Measurements from ENCODE around the gene C1orf167. TPM values are rescaled to one million over a fixed set of nuclear protein-coding genes. Genes with fewer than 3 reads are reported as not detected.

The C1orf167 gene
- total and polyA plus RNA-seq, 10 of the 15 experiments (the other 5 are each of a cell fraction or from before 2014, with no cell fraction given) = 0.17 to 0.31 TPM; not detected in 8

GRCh38 chr1:11761285-11761684 lies 708 bp upstream of the C1orf167 start (continued):
- no peak for TF ChIP-seq SREBF2 (IDR thresholded peaks at IDR 0.05; ENCODE audit: low read length)

GRCh38 chr1:11764115-11764514 lies 2.1 kb downstream of the C1orf167 start:
- ChIA-PET SMC1A (ENCODE audit: uncharacterized antibody, unreplicated experiment) (no interaction called here), RAD21 (ENCODE audit: unreplicated experiment) (no interaction called here), CTCF (no interaction called here), POLR2A (no interaction called here)
- intact Hi-C loops (cut with micrococcal nuclease; ENCODE audit: unreplicated experiment) (no loop called here), in situ Hi-C loops (cut with MboI) (no loop called here)
- Histone ChIP-seq H3K79me2 (ENCODE audit: control insufficient read depth, insufficient read depth, low read length) (no peaks in the 10 kb centered on the region), H3K4me1 (ENCODE audit: control insufficient read depth, insufficient read depth, low read length) (no peaks in the 10 kb centered on the region), H3K27ac (ENCODE audit: control insufficient read depth, insufficient read depth) (no peak overlapping the region), H3K27me3 (replicated peaks in 1 of 2; ENCODE audit: control insufficient read depth in 2 of 2, insufficient read depth in 2 of 2, low read length in 1 of 2) (no peaks in the 10 kb centered on the region; a peak in 1 of 4 replicates), H3K9me3 (replicated peaks; ENCODE audit: control insufficient read depth, insufficient read depth, low read length) (no peaks in the 10 kb centered on the region), H3K4me2 (ENCODE audit: control insufficient read depth, insufficient read depth) (no peak overlapping the region), H3K9ac (ENCODE audit: control insufficient read depth, insufficient read depth, low read length) (no peak overlapping the region), H2AFZ (ENCODE audit: control insufficient read depth, low read depth, low read length) (no peak overlapping the region), H3K36me3 (ENCODE audit: control insufficient read depth in 2 of 2, insufficient read depth in 2 of 2, low read length in 1 of 2) (no peaks in the 10 kb centered on the region), H4K20me1 (ENCODE audit: control insufficient read depth, insufficient read depth) (no peaks in the 10 kb centered on the region), H3K4me3 (no peak overlapping the region)
- 70% methylated on average over 3 of the region's 3 CpGs for WGBS (ENCODE audit: insufficient coverage, insufficient replicate concordance, low lambda C conversion rate, missing lambda C conversion rate)
- ATAC-seq (no peak), FAIRE-seq (no peak), DNase-seq (ENCODE audit: low read depth, low spot score) (no peak)
- no TSS peak for BruUV-seq (replicated peaks)
- TF ChIP-seq MEF2B (IDR thresholded peaks at IDR 0.05; ENCODE audit: partially characterized antibody, poor library complexity, severe bottlenecking) (no peak), RAD51 (IDR thresholded peaks at IDR 0.05) (no peak), HCFC1 (IDR thresholded peaks at IDR 0.05; ENCODE audit: low read length) (no peak), MEF2A (IDR thresholded peaks at IDR 0.05; ENCODE audit: insufficient read depth, low read depth, low read length) (no peak), IRF5 (IDR thresholded peaks at IDR 0.05; ENCODE audit: borderline replicate concordance) (no peak), FOXK2 (IDR thresholded peaks at IDR 0.05) (no peak), EED (IDR thresholded peaks at IDR 0.05; ENCODE audit: low read depth) (no peak), YBX1 (IDR thresholded peaks at IDR 0.05) (no peak), BACH1 (IDR thresholded peaks at IDR 0.05; ENCODE audit: borderline replicate concordance) (no peak), MYB (IDR thresholded peaks at IDR 0.05; ENCODE audit: borderline replicate concordance, low read depth, low read length) (no peak), MAX (IDR thresholded peaks at IDR 0.05; ENCODE audit: low read depth, low read length) (no peak), HDAC6 (IDR thresholded peaks at IDR 0.05; ENCODE audit: unreplicated experiment) (no peak), CBFB (IDR thresholded peaks at IDR 0.05; ENCODE audit: low read depth) (no peak), TCF7 (IDR thresholded peaks at IDR 0.05; ENCODE audit: borderline replicate concordance) (no peak), GABPA (IDR thresholded peaks at IDR 0.05; ENCODE audit: low read depth) (no peak), WRNIP1 (IDR thresholded peaks at IDR 0.05; ENCODE audit: borderline replicate concordance, low read depth, low read length) (no peak), RFX5 (IDR thresholded peaks at IDR 0.05; ENCODE audit: low read depth, low read length) (no peak), STAT3 (IDR thresholded peaks at IDR 0.05; ENCODE audit: low read depth, low read length) (no peak), SREBF2 (IDR thresholded peaks at IDR 0.05; ENCODE audit: low read length) (no peak), ETV6 (conservative IDR thresholded peaks at IDR 0.05 in 1 of 2, IDR thresholded peaks at IDR 0.05 in 1 of 2; ENCODE audit: borderline replicate concordance in 1 of 2, low read depth in 1 of 2) (no peak)
